ENCODE data around the gene TRIM42.

DNA sequence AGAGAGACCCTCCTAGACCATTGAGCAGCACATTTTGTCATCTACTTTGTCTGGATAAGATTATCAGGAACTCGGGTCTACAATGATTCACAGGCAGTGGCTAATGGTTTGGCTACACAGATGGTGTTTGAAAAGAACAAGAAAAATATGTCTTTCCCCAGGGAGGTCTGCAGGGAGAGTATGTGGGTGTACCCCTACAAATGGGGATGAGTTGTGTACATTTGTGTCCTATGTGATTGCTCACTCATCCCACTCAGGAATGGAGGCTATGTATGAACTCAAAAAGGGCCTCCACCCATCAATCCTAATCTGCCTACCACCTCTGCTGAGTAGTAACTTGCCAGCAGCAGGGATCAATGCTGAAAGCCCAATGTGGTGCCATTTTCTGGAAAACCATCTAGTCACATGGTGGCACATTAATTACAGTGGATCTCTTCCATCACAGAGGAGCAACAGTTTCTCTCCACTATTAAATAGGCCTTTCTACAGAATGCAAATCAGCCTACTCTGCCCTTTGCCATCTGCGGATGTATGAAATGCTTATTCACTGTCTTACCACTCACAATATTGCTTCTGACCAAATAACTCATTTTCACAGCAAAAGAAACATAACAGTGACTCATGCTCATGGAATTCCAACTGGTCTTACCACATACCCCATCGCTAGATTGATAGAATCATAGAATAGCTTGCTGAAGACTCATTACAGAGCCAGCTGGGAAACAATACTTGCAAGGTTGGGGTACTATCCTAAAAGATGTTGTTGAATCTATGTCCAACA is 48.3 kb upstream of the TRIM42 start:
- TF ChIP-seq, protein P1, sequence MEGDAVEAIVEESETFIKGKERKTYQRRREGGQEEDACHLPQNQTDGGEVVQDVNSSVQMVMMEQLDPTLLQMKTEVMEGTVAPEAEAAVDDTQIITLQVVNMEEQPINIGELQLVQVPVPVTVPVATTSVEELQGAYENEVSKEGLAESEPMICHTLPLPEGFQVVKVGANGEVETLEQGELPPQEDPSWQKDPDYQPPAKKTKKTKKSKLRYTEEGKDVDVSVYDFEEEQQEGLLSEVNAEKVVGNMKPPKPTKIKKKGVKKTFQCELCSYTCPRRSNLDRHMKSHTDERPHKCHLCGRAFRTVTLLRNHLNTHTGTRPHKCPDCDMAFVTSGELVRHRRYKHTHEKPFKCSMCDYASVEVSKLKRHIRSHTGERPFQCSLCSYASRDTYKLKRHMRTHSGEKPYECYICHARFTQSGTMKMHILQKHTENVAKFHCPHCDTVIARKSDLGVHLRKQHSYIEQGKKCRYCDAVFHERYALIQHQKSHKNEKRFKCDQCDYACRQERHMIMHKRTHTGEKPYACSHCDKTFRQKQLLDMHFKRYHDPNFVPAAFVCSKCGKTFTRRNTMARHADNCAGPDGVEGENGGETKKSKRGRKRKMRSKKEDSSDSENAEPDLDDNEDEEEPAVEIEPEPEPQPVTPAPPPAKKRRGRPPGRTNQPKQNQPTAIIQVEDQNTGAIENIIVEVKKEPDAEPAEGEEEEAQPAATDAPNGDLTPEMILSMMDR (IDR thresholded peaks at IDR 0.05; ENCODE audit: borderline replicate concordance, extremely low read depth, low read length, poor library complexity, severe bottlenecking), result no peak
- no peak for TF ChIP-seq EZH2 (IDR thresholded peaks at IDR 0.05; ENCODE audit: borderline replicate concordance, low read depth, low read length, severe bottlenecking)
